CD4-positive, alpha-beta T cell (primary cell): ENCODE data around the gene POLR3E. TPM values are rescaled to one million over a fixed set of nuclear protein-coding genes. Genes with fewer than 3 reads are reported as not detected.
A peak's percentile ranks its signal among the peaks of the same experiment; 100 is the strongest.

Experiments
- ATAC-seq: fragments of 200-7000 bp; cut with Tn5 transposase; one replicate; pipeline ENCODE4 v1.10.0; 2022; ENCODE audit warnings: mild to moderate bottlenecking; ENCODE audit not compliant: poor library complexity
- CTCF ChIA-PET: fragments of 350-600 bp; sonication (Branson Sonifier 250); formaldehyde crosslinking; loops from one replicate; lab custom pipeline; 2021; ENCODE audit warnings: antibody characterized with exemption, inconsistent platforms; lab: Charles Lee
- POLR2A ChIA-PET: fragments of 350-600 bp; sonication (Branson Sonifier 250); formaldehyde crosslinking; loops from one replicate; lab custom pipeline; 2021; ENCODE audit warnings: antibody characterized with exemption, inconsistent platforms; lab: Charles Lee
- DNase-seq, 14 experiments: peaks; one replicate each; pipeline ENCODE4 v3.0.0-alpha.2; 2013 to 2020; ENCODE audit warnings: mixed read lengths in 2 of 14
- H3K27ac ChIP-seq, 2 donors: one replicate each; pipeline versions ENCODE4 v1.5.1 to v1.7.0; 2013; ENCODE audit warnings: low read length in 2 of 2, low read depth in 1 of 2, mild to moderate bottlenecking in 1 of 2
- H3K27me3 ChIP-seq, 2 experiments: 1 replicate in 1 of 2; 2 replicates in 1 of 2; pipeline versions ENCODE4 v1.6.1 to v1.7.0; 2013; ENCODE audit warnings: low read length in 2 of 2, control low read depth in 1 of 2, mild to moderate bottlenecking in 1 of 2, moderate library complexity in 1 of 2; ENCODE audit not compliant: insufficient read depth in 2 of 2, control insufficient read depth in 1 of 2
- H3K36me3 ChIP-seq: one replicate; pipeline ENCODE4 v1.6.1; 2013; ENCODE audit warnings: low read length, control low read depth; ENCODE audit not compliant: insufficient read depth
- H3K4me1 ChIP-seq: one replicate; pipeline ENCODE4 v1.6.1; 2013; ENCODE audit warnings: low read length, control low read depth; ENCODE audit not compliant: insufficient read depth
- H3K4me3 ChIP-seq: one replicate; pipeline ENCODE4 v1.5.1; 2013; ENCODE audit warnings: mild to moderate bottlenecking, low read length, moderate library complexity
- H3K9me3 ChIP-seq, 2 experiments: 1 replicate in 1 of 2; 2 replicates in 1 of 2; pipeline versions ENCODE4 v1.6.1 to v1.7.0; 2013; ENCODE audit warnings: low read length in 2 of 2, mild to moderate bottlenecking in 2 of 2, control low read depth in 1 of 2, moderate library complexity in 1 of 2; ENCODE audit not compliant: control insufficient read depth in 1 of 2, insufficient read depth in 1 of 2
- H3K27ac Mint-ChIP-seq: one replicate; pipeline ENCODE4 v1.8.0; 2020; ENCODE audit warnings: mixed read lengths
- H3K27me3 Mint-ChIP-seq: one replicate; pipeline ENCODE4 v1.8.0; 2021; ENCODE audit warnings: mixed read lengths
- H3K36me3 Mint-ChIP-seq: one replicate; pipeline ENCODE4 v1.8.0; 2021; ENCODE audit warnings: low read depth, mixed read lengths
- H3K4me1 Mint-ChIP-seq: one replicate; pipeline ENCODE4 v1.8.0; 2021; ENCODE audit warnings: low read depth, mixed read lengths
- H3K4me3 Mint-ChIP-seq: one replicate; pipeline ENCODE4 v1.8.0; 2020; ENCODE audit warnings: mild to moderate bottlenecking, mixed read lengths
- H3K9me3 Mint-ChIP-seq: one replicate; pipeline ENCODE4 v1.8.0; 2020; ENCODE audit warnings: mixed read lengths
- intact Hi-C, 2 experiments: fragments of 100-400 bp; cut with DNase I in 1 of 2; cut with micrococcal nuclease in 1 of 2; formaldehyde crosslinking; loops; one replicate each; pipeline versions ENCODE4 v1.15.1 to v1.9.0; 2023 to 2025; cut with DNase I, micrococcal nuclease
- total RNA-seq, 174 experiments: library from RNA in 2 of 174; stranded (reverse) in 2 of 174; gene quantifications; one replicate each; pipeline ENCODE4 v1.2.3 and lab custom pipeline; 2021 to 2026
- TF ChIP-seq, protein P1 (sequence below): fragments of 200-600 bp; IDR thresholded peaks from one replicate; pipeline ENCODE4 v1.8.0; 2022; ENCODE audit warnings: antibody characterized with exemption, mild to moderate bottlenecking

POLR3E gene
- total RNA-seq, 2 experiments from 2014 or later, result 239 to 242 TPM

DNA sequence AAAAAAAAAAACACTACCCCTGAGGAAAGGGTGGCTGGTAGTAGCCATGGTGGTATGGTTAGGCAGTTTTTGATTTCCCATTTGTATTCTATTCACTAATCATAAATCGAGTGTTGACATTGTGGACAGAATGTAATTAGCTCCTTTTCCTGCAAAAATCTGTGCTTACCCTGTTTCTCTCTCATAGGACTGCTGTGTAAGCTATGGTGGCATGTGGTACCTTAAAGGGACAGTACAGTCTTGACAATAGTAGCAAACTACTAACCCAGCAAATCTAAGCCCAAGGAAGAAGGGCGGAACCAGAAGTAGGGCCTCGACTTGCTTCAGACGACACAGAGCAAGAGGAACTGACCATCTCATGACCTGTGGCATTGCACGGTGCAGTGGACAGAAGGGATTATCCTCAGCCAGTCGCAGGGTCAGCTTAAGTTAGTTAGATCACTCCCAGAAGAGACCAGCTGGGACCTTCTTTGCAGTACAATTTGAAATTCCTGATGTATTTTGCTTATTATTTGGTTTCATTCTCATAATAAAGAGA lies 36.3 kb downstream of the POLR3E start:
- no peaks in the 10 kb centered on the region for H3K27me3 Mint-ChIP-seq
- DNase-seq (no peak), ATAC-seq (no peak)
- H3K36me3 Mint-ChIP-seq, result peaks cover 97% of the 10 kb centered on the region
- H3K4me1 Mint-ChIP-seq, result peaks cover 34% of the 10 kb centered on the region
- H3K9me3 Mint-ChIP-seq, result peaks cover 17% of the 10 kb centered on the region
- no peak overlapping the region for H3K4me3 Mint-ChIP-seq
- no peak overlapping the region for H3K27ac Mint-ChIP-seq
- peaks cover 59% of the 10 kb centered on the region for H3K36me3 ChIP-seq
- ChIA-PET POLR2A (interaction anchor here (1.0 to 2.0 kb wide), 2 partner anchors 40 to 144 kb away, joined by 3 to 6 read pairs; no protein-coding TSS in a partner anchor), CTCF (interaction anchor here (0.6 kb wide), 1 partner anchor 13 kb away, joined by 3 read pairs; no protein-coding TSS in a partner anchor)
- H3K4me1 ChIP-seq, result no peaks in the 10 kb centered on the region
- no peak overlapping the region for H3K27ac ChIP-seq
- TF ChIP-seq, protein P1, sequence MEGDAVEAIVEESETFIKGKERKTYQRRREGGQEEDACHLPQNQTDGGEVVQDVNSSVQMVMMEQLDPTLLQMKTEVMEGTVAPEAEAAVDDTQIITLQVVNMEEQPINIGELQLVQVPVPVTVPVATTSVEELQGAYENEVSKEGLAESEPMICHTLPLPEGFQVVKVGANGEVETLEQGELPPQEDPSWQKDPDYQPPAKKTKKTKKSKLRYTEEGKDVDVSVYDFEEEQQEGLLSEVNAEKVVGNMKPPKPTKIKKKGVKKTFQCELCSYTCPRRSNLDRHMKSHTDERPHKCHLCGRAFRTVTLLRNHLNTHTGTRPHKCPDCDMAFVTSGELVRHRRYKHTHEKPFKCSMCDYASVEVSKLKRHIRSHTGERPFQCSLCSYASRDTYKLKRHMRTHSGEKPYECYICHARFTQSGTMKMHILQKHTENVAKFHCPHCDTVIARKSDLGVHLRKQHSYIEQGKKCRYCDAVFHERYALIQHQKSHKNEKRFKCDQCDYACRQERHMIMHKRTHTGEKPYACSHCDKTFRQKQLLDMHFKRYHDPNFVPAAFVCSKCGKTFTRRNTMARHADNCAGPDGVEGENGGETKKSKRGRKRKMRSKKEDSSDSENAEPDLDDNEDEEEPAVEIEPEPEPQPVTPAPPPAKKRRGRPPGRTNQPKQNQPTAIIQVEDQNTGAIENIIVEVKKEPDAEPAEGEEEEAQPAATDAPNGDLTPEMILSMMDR, result no peak
- H3K9me3 ChIP-seq, result peaks cover 10 to 23% of the 10 kb centered on the region in 2 experiments
- intact Hi-C loops, result no loop called here
- H3K27me3 ChIP-seq, result no peaks in the 10 kb centered on the region
- H3K4me3 ChIP-seq, result no peak overlapping the region

DNA sequence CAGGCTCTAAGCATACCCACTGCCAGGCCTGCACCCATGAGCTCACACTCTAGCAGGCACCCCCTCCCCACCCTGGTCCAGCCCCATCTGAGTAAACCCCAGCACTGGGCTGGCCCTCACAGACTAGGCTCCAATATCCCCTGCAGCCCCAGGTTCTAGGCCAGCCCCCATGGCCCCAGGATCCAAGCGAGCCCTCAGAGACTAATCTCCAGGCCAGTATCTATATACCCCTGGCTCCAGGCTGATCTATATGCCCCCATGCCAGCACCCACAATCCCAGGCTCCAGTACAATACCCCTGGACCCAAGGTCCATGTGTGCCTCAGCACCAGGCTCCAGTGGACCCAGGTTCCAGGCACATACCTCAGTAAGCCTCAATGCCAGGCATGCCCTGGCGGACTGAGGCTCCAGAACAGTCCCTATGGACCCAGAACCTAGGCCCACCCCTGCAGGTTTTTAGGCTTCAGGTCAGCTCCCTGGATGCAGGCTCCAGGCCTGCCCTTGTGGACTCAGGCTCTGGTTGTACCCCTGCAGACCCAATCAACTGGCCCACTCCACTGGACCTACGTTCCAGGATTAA lies 38.5 kb downstream of the POLR3E start:
- no peak overlapping the region for H3K4me3 ChIP-seq
- Mint-ChIP-seq H3K4me3 (no peak overlapping the region), H3K27ac (peak overlapping the region; percentile 64), H3K9me3 (peaks cover 24% of the 10 kb centered on the region), H3K36me3 (peaks cover 95% of the 10 kb centered on the region), H3K27me3 (no peaks in the 10 kb centered on the region), H3K4me1 (peaks cover 29% of the 10 kb centered on the region)
- no peak for DNase-seq
- H3K9me3 ChIP-seq, result peaks cover 18 to 39% of the 10 kb centered on the region in 2 experiments
- no peak overlapping the region for H3K27ac ChIP-seq
- intact Hi-C loops, result loop anchor here in 1 of 2 experiments (2.0 kb wide), 1 partner anchor 13 kb away; no protein-coding TSS in a partner anchor
- TF ChIP-seq, protein P1, result no peak
- ATAC-seq, result peak; percentile 28
- H3K36me3 ChIP-seq, result peaks cover 50% of the 10 kb centered on the region
- H3K4me1 ChIP-seq, result no peaks in the 10 kb centered on the region
- CTCF ChIA-PET, result interaction anchor here (0.7 kb wide), 1 partner anchor 15 kb away, joined by 3 read pairs; no protein-coding TSS in a partner anchor
- POLR2A ChIA-PET, result interaction anchor here (1.8 kb wide), 1 partner anchor 33 kb away, joined by 10 read pairs; no protein-coding TSS in a partner anchor
- H3K27me3 ChIP-seq, result no peaks in the 10 kb centered on the region

DNA sequence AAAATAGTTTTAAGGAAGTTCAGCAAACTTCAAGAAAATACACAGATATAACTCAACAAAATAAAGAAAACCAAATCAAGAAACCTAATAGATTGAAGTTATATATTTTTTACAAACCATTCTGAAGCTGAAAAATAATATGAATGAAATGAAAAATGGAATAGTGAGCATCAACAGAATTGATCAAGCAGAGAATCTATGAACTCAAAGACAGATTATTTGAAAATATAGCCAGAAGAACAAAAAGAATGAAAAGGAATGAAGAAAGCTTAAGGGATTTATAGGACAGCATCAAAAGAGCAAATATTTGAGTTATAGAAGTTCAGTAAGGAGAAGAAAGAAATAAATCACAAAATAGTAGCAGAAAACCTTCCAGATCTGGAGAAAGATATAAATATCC lies 39.4 kb downstream of the POLR3E start:
- no peak for DNase-seq
- ChIA-PET CTCF (interaction anchor here (1.4 kb wide), 1 partner anchor 15 kb away, joined by 5 read pairs; no protein-coding TSS in a partner anchor), POLR2A (interaction anchor here (1.2 to 1.8 kb wide), 4 partner anchors 22 to 38 kb away, joined by 4 to 10 read pairs (median 6); no protein-coding TSS in a partner anchor)
- Histone ChIP-seq H3K27ac (no peak overlapping the region), H3K36me3 (peaks cover 45% of the 10 kb centered on the region), H3K9me3 (peaks cover 27 to 43% of the 10 kb centered on the region in 2 experiments), H3K27me3 (no peaks in the 10 kb centered on the region), H3K4me1 (no peaks in the 10 kb centered on the region), H3K4me3 (no peak overlapping the region)
- peaks cover 31% of the 10 kb centered on the region for H3K4me1 Mint-ChIP-seq
- no peak overlapping the region for H3K27ac Mint-ChIP-seq
- no peak for ATAC-seq
- intact Hi-C loops, result no loop called here
- peaks cover 24% of the 10 kb centered on the region for H3K9me3 Mint-ChIP-seq
- H3K4me3 Mint-ChIP-seq, result no peak overlapping the region
- TF ChIP-seq, protein P1, result no peak
- peaks cover 95% of the 10 kb centered on the region for H3K36me3 Mint-ChIP-seq
- H3K27me3 Mint-ChIP-seq, result no peaks in the 10 kb centered on the region
